A673 (cell line): ENCODE measurements around the gene DOK6. TPM values are rescaled to one million over a fixed set of nuclear protein-coding genes. Genes with fewer than 3 reads are reported as not detected.

ENCODE experiments used
- BruUV-seq: library from RNA; stranded (reverse); fragments of 400-500 nt; replicated peaks from 2 replicates; lab custom pipeline; 2021; lab: Mats Ljungman, UMichigan
- CTCF ChIA-PET: fragments of 300-600 bp; sonication (Branson Sonifier 250); formaldehyde crosslinking; loops from one replicate; lab custom pipeline; 2022; ENCODE audit warnings: antibody characterized with exemption; lab: Charles Lee
- POLR2A ChIA-PET: fragments of 300-600 bp; sonication (Branson Sonifier 250); formaldehyde crosslinking; loops from one replicate; lab custom pipeline; 2022; ENCODE audit warnings: antibody characterized with exemption; ENCODE audit not compliant: low non-redundant PET; lab: Charles Lee
- DNase-seq: peaks from one replicate; pipeline ENCODE4 v3.0.0-alpha.2; 2015; ENCODE audit warnings: low spot score
- H3K27ac ChIP-seq: fragments of 200-600 bp; sonication (generic); 2 replicates; pipeline ENCODE4 v1.5.1; 2016; ENCODE audit warnings: mixed run types, low read depth, mild to moderate bottlenecking, mixed read lengths, antibody characterized with exemption, low read length; ENCODE audit not compliant: poor library complexity, severe bottlenecking
- H3K27me3 ChIP-seq: fragments of 200-600 bp; sonication (generic); replicated peaks from 2 replicates; pipeline ENCODE4 v1.6.1; 2017; ENCODE audit warnings: mixed run types, low read depth, mild to moderate bottlenecking, mixed read lengths, antibody characterized with exemption, low read length; ENCODE audit not compliant: insufficient read depth, poor library complexity
- H3K36me3 ChIP-seq: fragments of 200-600 bp; sonication (generic); 2 replicates; pipeline ENCODE4 v1.6.1; 2016; ENCODE audit warnings: mixed run types, mild to moderate bottlenecking, mixed read lengths, antibody characterized with exemption, low read length; ENCODE audit not compliant: insufficient read depth, poor library complexity, severe bottlenecking
- H3K4me1 ChIP-seq: fragments of 200-600 bp; sonication (generic); 2 replicates; pipeline ENCODE4 v1.6.1; 2017; ENCODE audit warnings: mixed run types, mild to moderate bottlenecking, mixed read lengths, antibody characterized with exemption, low read length; ENCODE audit not compliant: insufficient read depth, poor library complexity, severe bottlenecking
- H3K4me3 ChIP-seq: fragments of 200-600 bp; sonication (generic); 2 replicates; pipeline ENCODE4 v1.5.1; 2016; ENCODE audit warnings: low read depth, mixed run types, mild to moderate bottlenecking, mixed read lengths, low read length; ENCODE audit not compliant: poor library complexity, severe bottlenecking
- H3K9me3 ChIP-seq: fragments of 200-600 bp; sonication (generic); 2 replicates; pipeline ENCODE4 v1.6.1; 2016; ENCODE audit warnings: mixed run types, low read depth, mild to moderate bottlenecking, mixed read lengths, antibody characterized with exemption, low read length; ENCODE audit not compliant: poor library complexity, severe bottlenecking
- EZH2 ChIP-seq: fragments of 200-600 bp; sonication (generic); IDR thresholded peaks from 2 replicates; pipeline ENCODE4 v1.6.1; 2017; ENCODE audit warnings: borderline replicate concordance, low read depth, mild to moderate bottlenecking, mixed read lengths, antibody characterized with exemption, low read length; ENCODE audit not compliant: poor library complexity, severe bottlenecking
- intact Hi-C: fragments of 100-400 bp; cut with micrococcal nuclease; formaldehyde crosslinking; loops from one replicate; pipeline ENCODE4 v1.10.0; 2022; ENCODE audit not compliant: unreplicated experiment
- total RNA-seq: library from RNA; stranded (reverse); gene quantifications from 2 replicates; pipeline ENCODE4 v1.2.3, GENCODE V29; 2021
- TF ChIP-seq, protein P1 (sequence below): fragments of 300-800, 200-600 bp; sonication (generic); conservative IDR thresholded peaks from 2 replicates; pipeline ENCODE4 v1.5.1; 2017; ENCODE audit warnings: low read depth, mild to moderate bottlenecking, antibody characterized with exemption, low read length, moderate library complexity, mixed read lengths

Gene DOK6
- total RNA-seq, 1 experiment from 2014 or later = 13.7 TPM

GRCh38 chr18:69734536-69734935 lies 333.8 kb downstream of the DOK6 start:
- Histone ChIP-seq H3K36me3 (no peaks in the 10 kb centered on the region), H3K4me1 (no peaks in the 10 kb centered on the region), H3K4me3 (no peak overlapping the region), H3K27me3 (no peaks in the 10 kb centered on the region), H3K9me3 (no peaks in the 10 kb centered on the region), H3K27ac (no peak overlapping the region)
- ChIA-PET CTCF (no interaction called here), POLR2A (no interaction called here)
- intact Hi-C loops = loop anchor here (5.0 kb wide), 1 partner anchor 42 kb away; no protein-coding TSS in a partner anchor
- DNase-seq = no peak
- BruUV-seq = no TSS peak
- TF ChIP-seq EZH2 = no peak
- TF ChIP-seq, protein P1, sequence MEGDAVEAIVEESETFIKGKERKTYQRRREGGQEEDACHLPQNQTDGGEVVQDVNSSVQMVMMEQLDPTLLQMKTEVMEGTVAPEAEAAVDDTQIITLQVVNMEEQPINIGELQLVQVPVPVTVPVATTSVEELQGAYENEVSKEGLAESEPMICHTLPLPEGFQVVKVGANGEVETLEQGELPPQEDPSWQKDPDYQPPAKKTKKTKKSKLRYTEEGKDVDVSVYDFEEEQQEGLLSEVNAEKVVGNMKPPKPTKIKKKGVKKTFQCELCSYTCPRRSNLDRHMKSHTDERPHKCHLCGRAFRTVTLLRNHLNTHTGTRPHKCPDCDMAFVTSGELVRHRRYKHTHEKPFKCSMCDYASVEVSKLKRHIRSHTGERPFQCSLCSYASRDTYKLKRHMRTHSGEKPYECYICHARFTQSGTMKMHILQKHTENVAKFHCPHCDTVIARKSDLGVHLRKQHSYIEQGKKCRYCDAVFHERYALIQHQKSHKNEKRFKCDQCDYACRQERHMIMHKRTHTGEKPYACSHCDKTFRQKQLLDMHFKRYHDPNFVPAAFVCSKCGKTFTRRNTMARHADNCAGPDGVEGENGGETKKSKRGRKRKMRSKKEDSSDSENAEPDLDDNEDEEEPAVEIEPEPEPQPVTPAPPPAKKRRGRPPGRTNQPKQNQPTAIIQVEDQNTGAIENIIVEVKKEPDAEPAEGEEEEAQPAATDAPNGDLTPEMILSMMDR = no peak

DNA sequence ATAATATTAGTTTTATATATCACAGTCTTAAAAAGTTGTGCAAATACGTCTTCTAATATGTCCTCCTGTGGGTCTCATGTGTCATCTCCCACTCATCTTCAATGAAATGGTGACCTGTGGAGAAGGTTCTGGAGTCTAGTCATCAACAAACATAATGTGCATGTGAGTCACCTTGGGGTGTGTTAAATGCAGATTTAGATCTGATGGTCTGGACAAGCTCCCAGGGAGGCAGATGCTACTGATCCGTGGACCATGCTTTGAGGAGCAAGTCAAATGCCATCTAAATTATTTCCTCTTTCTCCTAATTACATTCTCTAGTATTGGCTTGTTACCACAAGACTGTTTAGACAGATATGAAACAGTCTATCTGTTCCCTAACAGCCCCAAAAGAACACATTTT lies 336.0 kb downstream of the DOK6 start:
- ChIA-PET CTCF (no interaction called here), POLR2A (no interaction called here)
- H3K27ac ChIP-seq = no peak overlapping the region
- no peaks in the 10 kb centered on the region for H3K4me1 ChIP-seq
- intact Hi-C loops = no loop called here
- no peak for DNase-seq
- no peaks in the 10 kb centered on the region for H3K27me3 ChIP-seq
- H3K36me3 ChIP-seq = no peaks in the 10 kb centered on the region
- H3K4me3 ChIP-seq = no peak overlapping the region
- no TSS peak for BruUV-seq
- H3K9me3 ChIP-seq = no peaks in the 10 kb centered on the region
- TF ChIP-seq, protein P1 = no peak
- no peak for TF ChIP-seq EZH2

GRCh38 chr18:69737851-69738250 lies 337.2 kb downstream of the DOK6 start:
- Histone ChIP-seq H3K4me3 (no peak overlapping the region), H3K27ac (no peak overlapping the region), H3K4me1 (no peaks in the 10 kb centered on the region), H3K36me3 (no peaks in the 10 kb centered on the region), H3K27me3 (no peaks in the 10 kb centered on the region), H3K9me3 (no peaks in the 10 kb centered on the region)
- BruUV-seq = no TSS peak
- intact Hi-C loops = no loop called here
- no peak for DNase-seq
- ChIA-PET POLR2A (no interaction called here), CTCF (no interaction called here)
- TF ChIP-seq, protein P1 = no peak
- no peak for TF ChIP-seq EZH2
